Activated CD8-positive, alpha-beta memory T cell treated with anti-CD3 and anti-CD28 coated beads, Interleukin-2, amount 50 U/mL, for 24 hours (primary cell): Measurements from ENCODE around the gene NR5A1.

Source experiments
- DNase-seq: peaks from one replicate; pipeline ENCODE4 v3.0.0-alpha.2; 2020; ENCODE audit errors: extremely low read depth

NR5A1 gene

DNA sequence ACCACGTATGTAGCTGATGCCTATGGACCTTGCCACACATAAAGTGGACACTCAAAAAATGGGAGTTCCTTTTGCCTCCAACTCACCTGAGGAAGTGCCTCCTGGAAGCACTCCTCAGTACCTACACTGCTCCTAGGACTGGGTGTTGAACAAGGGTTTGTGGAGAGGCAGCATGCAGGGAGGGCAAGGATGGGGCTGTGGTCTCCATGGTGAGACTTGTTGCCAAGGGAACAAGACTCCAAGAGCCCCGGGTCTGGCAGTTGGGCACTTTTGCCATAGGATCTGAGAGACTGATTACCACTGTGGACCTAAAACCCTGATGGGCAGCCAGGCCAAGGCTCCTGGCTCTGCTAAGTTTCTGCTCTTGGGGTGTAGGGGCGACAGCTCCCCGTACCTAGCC is 6.9 kb upstream of the NR5A1 start:
- no peak for DNase-seq

DNA sequence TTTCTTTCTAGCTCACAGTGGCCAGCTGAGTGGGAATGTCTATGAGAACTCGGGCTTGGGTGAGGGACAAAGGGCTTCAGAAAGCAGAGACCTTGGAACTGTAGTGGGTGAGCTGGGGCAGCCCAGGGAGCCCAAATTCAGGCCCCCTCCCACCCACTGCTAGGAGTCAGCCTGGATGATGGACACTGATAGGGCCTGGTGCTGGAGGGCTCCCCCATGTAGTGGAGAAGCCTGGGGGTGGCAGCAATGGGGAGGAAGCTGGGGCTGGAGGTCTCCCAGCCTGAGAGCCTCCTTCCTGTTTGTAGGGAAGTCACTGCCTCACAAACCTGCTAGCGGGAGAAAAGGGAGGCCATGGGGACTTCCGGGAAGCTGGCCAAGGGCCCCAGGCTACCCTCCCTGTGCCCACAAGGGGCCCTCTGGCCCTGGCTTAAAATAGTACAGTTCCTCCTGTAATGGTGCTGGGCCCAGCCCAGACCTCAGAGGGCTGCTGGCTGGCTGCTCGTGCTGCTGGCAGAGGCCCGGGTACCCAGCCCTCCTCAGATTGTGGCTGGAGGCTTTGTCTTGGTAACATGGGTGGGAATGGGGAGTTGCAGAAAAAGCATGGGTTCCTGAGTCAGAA is 6.3 kb upstream of the NR5A1 start:
- no peak for DNase-seq

DNA sequence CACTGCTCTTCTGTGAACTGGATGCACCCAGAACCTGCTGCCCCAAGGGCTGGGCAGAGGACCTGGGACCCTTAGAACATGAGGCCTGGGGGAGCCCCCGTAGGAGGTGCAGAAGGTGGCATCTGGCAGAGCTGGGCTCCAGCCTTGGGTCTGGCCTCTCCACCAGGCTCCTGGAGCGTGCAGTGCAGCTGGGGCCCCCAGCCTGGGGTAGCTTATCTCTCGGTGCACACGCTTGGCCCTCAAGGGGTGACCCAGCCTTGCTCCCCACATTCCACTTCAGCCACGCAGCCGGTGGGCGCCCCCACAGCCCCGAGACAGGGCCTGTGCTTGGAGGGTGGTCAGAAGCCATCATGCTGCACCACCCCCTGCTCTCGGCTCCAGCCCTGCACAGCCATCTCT is 5.6 kb upstream of the NR5A1 start:
- no peak for DNase-seq

DNA sequence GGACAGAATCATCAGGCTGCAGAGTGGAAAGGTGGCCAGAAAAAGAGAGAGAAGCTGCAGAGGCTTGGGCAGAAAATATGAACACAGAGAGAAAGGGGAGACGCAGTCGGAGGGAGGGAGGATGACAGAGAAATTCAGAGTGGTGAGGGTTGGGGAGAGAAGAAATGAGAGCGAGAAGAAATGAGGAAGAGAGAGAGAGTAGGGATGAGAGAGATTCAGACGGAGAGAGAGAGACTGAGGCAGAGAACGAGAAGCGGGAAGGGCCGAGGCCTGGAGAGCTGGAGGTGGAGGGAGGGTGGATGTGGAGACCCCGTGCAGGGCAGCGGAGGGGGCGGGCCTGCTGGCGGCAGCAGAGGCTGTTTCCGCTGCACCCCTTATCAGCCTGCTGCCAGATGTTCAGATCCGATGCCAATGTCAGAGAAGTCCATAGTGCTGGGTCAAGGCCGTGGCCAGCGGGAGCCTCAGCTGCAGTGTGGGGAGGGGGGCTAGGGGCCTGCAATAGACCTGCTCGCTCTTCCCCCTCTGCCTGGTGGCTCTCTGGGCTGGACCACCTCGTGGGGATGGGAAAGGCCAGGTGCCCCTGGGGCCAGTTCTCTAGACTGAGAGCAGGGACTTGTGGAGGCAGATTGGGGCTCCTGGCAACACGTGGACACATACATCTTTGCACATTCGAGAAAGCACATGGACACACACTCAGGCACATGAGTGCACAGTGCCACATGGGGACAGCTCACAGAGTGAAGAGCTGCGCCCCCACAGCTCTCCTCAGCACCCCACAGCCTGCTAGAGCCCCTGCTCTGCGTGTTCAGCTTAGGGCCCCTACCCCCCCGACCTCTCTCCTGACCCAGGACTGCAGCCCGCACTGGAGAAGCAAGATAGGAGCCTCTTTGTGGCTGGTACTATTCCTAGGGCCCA is 4.9 kb upstream of the NR5A1 start:
- no peak for DNase-seq

DNA sequence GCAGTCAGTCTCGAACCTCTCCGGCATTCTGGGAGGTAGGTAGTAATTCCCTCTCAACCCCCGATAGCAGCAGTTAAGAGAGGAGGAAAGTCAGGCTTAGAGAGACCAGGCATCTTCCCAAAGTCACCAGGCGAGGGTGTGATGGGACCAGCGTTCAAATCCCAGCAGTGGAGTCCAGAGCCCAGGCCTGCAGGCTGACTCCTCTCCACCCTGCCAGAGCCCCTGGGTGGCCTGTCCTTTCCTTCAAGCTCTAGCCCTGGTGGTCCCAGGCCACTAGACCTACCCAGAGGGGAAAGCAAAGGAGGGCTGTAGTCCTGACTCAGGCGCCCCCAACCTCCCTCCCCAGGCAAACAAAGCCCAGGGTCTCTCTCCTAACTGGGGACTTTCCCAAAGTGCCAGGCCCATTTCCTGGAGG is 4.2 kb upstream of the NR5A1 start:
- DNase-seq, result no peak

DNA sequence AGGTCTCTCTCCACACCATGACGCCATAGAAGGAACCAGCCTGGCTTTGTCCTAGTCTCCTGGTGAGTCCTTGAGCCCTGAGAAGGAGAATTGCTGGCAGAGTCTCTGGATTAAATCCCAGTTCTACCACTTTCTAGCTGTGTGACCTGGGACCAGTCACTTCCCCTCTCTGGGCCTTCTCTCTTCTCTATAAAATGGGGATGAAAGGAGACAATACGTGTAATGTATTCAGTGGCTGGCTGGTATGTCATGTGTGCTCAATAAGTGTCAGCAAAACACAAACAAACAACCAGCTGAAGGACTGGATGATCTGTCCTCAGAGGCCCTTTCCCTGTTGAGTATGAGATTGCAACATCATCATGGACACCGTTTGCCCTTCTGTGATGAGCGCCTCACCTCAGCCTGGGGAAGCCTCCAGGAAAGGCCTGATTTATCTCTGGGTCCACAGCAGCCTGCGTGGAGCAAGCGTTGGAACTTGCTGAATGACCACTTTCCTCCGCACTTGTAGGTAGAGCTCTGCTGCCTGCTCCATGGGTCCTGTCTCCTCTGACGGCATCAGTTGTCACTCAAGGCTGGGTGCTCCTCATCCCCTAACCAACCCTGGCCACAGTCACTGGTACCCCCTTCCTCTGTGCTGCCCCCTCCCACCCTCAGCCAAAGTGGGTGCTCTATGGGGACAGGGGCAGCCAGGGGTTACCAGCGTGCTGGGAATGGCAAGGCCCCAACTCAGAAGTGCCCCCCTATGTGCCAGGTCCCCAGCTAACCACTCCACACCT is 3.6 kb upstream of the NR5A1 start:
- DNase-seq, result no peak

DNA sequence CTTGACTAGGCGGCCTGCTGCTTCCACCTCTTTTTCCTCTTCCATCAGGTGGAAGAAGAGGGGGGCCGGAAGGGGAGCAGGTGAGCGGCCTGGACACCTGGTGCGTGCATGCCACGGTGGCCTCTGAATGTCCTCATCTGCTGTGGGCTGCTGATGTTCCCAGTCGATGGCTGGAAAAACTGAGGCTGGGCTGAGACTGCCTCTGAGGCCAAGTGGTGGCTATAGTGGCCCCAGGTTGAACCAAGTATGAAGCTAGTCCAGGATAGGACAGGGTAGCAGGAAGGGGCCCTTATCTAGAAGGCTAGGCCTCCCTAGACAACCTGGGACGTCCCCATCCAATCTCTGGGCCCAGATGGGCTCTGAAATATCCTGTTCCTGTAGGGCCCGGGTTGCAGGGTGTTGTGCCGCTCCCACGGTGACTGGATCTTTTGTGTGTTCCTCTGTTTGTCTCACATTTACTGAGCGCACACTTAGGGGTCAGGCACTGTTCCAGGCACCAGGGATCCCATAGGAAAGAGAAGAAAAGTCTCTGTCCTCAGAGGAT is 753 bp upstream of the NR5A1 start:
- DNase-seq, result no peak

DNA sequence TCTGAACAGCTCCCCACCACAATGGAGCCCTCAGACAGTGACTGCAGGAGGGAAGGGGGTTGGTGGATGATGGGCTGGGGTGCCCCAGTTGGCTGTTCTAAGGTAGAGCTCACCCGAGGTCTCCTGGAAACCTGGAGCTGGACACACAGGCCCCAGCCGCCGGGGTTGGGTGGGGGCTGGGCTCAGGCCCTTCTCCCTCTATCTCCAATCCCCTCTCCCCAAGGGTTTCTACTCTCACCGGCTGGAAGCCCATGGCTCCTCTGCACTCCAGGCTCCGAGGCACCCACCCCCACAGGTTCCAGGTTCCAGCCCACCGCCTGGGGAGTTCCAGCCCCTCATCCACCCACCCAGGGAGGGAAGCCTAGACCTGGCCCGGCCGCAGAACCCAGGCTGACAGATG is 766 bp downstream of the NR5A1 start:
- DNase-seq, result no peak

DNA sequence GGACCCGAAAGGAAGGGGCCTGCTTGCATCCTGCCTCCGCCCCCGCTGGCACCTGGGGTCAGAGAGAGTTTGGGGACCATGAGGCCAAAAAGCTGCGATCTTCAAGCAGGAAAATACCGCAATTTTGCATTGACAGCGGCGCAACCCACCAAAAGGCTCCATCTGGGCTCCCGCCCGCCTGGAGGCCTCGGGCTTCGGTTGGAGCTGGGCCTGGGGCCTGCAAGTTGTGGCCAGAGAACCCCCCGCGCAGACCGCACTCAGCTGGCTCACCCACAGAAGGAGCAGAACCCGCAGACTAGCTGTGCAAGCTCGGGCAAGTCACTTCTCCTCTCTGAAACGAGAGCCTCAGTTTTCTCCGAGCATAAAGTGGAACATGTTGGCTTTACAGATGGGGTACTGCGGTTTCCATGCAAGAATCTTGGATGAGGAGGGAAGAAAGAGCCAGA is 1.3 kb downstream of the NR5A1 start:
- no peak for DNase-seq

DNA sequence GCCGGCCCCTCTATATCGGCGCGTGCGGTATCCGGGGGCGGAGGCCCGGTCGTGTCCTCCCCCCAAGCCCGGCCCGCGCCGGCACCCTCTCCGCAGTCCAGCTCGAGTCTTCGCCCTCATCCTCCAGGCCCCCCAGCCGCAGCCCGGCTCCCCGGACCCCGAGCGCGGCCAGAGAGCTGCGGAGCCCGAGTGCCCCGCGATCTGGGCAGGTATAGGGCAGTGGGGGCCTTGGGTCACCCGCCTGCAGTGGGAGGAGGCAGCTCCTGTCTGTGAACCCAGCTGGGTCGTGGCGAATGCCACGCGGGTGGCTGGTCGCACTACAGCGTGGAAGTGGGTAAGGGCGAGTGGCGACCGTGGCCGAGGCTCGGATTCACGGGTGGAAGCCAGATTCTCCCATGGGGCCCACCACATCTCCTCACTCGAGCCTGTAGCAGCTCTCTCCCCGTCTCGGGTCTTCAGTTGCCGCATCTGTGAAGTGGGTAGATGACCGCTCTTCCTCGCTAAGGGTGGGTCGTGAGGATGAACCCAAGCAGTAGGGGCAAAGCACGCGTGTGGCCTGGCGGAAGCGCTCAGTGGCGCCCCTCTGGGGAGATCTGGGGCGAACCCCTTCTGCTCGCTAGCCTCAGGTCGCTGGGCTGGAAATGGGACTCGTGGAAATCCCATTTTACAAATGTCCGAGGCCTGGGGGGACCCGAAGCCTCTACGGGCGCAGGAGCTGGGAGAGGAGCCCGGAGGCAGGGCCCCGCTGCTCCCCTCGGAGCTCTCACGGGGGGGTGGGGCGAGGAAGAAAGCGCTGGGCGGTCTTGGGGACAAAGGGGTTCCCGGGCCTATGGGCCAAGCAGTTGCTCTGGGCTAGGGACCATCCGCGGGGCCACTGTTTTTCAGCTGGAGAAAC is 1.9 kb downstream of the NR5A1 start:
- DNase-seq, result no peak

DNA sequence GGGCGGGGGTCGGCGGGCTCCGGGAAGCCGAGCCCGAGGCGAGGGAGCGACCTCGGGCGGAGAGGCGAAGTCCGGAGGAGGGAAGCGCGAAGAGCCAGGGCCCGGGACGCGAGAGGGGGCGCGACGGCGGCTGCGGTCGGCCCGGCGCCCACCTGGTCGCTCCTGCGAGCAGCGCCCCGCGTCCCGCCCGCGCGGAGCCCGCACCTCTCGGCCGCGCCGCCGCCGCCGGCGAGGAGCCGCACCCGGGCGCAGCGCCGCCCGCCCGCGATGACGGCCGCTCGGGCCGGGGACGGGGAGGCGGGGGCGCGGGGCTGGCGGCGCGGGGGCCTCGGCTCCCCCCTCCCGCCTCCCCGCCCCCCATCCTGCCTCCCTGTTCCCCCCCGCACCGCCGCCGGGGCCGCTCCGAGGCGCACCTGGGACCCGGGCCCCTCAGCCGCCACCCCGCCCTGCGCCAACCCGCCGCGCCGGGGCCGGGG is 2.6 kb downstream of the NR5A1 start:
- DNase-seq, result no peak

DNA sequence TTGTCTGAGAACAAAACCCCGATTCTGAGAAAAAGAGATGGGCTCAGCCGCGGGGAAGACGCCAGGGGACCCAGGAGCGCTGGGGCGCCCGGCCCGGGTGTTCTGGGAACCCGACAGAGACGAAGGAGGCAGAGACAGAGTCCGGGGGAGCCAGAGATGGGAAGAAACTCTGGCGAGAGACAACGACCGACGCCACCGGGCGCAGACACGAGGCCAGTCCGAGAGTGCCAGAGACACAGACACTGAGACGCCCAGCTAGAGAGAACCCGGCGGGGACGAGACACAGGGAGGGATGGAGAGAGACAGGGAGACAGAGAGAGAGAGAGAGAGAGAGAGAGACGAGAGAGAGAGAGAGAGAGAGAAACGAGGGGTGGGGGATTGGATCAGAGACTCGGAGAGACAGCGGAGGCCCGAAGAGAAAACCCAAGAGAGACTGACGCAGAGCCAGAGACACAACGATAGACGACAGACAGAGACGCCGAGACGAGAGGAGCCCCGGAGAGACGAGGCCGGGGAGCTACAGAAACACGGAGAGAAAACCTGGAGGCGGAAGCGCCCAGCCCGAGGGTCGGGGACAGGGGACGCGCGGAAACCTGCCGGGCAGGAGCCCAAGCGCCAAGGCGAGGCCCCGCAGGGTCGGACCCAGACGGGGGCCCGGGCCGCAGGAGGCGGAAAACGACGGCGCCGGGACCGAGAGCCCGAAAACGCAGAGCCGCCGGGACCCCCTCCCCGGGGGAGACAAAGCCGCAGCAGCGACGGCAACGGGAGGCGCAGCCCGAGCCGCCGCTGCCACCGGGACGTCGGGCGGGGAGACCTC is 3.3 kb downstream of the NR5A1 start:
- DNase-seq, result no peak

DNA sequence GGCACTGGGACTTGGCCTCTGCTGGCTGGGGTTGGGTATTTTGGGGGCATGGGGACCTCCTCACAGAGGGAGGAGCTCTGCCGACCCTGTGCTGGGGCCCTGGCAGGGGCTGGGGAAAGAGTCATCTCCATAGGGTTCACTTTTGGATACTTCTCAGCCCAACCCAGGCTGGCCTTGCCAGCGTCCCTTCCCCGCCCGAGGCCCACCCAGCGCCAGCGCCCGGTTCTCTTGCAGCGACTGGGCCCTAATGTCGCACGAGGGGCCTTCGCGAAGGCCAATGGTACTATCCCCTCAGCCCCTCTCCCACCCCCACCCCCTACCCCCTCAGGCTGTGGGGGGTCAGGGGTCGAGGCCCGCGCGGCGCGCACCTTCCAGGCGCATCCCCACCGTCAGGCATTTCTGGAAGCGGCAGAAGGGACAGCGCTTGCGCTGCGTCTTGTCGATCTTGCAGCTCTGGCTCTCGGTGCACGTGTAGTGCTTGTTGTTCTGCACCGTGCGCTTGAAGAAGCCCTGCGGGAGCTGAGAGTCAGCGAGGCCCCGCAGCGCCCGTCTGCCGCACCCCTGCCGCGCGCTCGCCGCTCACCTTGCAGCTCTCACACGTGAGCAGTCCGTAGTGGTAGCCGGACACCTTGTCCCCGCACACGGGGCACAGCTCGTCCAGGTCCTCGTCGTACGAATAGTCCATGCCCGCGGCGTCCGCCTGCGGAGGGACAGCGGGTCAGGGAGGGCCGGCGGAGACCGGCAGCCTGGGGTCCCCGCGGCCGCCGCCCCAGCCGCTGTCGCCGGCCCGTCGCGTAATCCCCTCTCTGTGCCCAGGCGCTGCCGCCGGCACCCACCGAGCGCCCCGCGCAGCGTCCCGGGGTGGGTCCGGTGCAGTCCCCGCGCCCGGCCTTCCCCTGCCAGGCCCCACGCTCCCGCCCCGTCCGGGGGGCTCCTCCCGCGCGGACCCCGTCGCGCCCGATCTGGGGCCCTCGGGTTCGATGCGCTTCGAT is 4.2 kb downstream of the NR5A1 start:
- no peak for DNase-seq

DNA sequence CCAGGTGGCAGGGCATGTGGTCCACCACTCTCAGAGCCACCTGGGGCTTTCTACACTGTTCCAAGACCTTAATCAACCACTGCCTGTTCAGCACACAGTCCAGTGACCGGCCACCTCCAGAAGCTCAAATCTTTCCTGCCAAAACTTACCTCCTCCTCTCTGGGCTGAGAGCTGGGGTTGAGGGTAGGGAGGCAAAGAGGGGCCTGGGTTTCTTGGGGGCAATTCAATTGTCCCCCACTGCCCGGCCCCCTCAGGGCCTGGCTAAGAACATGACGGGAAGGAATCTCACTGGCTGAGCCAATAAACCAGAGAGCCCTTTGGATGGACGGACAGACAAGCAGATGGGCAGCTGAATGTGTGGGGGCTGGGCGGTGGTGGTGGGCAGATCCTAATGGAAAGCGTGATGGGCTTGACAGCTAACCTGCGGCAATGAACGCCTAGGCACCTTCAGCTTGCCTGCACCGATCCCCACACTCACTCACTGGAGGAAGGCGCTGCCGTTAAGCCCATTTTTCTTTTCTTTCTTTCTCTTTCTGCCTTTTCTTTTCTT is 5.4 kb downstream of the NR5A1 start:
- no peak for DNase-seq

DNA sequence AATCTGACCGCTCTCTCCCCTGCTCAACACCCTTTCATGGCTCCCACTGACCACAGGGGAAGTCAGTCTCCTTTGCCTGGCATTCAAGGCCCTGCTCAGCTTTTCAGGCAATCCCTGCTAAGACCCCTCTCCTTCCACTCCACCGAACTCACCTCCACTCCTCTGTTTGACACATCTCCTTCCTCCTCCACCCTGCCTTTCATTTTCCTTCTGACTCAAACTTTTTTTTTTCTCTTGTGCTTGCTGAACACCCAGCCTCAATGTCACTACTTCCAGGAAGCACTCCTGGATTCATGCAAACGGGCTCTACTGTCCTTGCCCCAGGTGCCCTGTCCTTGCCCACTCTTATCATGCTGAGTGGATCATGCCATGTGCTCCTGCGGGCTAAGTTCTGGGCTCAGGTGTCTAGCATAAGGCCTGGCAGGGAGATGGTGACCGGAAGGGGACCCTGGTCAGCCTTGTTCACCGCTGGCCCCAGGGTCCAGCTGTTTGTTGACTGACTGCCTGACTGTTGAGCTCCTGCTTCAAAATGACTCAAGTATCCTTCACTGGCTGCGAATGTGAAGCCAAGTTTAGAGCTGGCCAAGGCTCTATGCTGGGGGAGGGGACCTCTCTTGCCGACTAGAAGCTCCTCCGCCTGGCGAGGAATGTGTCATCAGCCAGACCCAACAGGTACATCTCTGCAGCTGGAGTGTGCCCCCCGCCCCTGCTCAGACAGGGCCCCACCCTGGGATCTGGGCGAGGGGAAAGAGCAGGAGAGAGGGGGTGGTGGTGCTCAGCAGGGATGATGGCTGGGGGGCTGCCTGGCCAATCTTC is 6.2 kb downstream of the NR5A1 start:
- DNase-seq, result no peak

DNA sequence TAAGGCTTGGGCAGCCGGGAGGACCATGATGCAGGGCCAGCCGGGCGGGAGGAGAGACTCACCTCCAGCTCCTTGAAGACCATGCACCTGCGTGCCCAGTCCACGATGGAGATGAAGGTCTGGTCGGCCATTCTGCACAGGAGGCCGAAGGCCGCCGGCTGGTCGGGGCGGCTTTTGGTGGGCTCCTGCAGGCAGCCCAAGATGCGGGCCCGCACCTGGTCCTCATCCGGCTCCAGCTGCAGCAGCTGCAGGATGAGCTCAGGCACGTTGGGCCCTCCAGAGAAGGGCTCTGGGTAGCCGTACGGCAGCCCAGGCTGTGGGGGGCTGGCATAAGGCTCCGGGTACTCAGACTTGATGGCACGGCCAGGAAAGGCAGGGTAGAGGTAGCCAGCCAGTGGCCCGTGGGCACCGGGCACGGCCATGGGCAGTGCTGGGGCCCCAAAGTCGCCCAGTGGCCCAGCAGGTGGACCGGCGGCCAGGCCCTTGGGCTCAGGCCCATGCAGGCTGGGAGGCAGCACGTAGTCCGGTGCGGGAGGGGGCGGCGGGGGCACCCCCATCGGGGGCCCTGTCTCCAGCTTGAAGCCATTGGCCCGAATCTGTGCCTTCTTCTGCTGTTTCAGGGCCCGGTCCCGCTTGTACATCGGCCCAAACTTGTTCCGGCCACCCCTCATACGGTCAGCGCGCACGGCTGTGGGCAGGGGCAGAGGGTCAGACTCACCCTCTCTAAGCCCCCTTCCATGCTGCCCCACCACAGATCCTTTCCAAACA is 7.0 kb downstream of the NR5A1 start:
- DNase-seq, result no peak

DNA sequence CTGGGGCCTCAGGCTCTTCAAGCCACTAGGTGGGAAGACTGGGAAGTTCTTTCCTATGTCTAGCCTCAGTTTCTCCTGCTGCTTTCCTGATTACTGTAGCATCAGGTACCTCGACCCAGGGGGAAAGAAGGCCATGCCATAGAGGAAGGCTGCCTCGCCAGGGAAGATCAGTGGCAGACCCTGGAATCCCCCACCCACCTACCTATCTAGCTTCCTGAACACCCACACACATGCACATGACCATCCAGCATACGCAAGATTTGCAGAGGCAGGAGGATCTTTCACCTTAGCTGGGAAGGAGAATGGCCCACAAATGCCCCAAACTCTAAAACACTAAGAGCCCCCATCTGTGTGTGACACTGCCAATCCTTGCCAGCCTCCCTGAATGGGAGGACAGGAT is 8.0 kb downstream of the NR5A1 start:
- DNase-seq, result no peak
